Activated CD4-positive, alpha-beta T cell treated with anti-CD3 and anti-CD28 coated beads, Interleukin-2, amount 50 U/mL, for 1 hour (primary cell): ENCODE results near the gene RASA1.
"Not testable (repeated sequence)": the region's sequence is repeated elsewhere in the genome, so short reads cannot be mapped to it uniquely, and the experiment has no call there.

Source experiments
- DNase-seq: peaks from one replicate; pipeline ENCODE4 v3.0.0-alpha.2; 2020

Gene RASA1

DNA sequence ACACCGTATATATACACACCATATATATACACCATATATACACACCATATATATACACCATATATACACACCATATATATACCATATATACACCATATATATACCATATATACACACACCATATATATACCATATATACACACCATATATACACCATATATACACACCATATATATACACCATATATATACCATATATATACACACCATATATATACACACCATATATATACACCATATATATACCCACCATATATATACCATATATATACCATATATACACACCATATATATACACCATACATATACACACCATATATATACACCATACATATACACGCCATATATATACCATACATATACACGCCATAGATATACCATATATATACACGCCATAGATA lies 19.6 kb downstream of the RASA1 start:
- DNase-seq, result not testable (repeated sequence)

GRCh38 chr5:87298692-87299362 lies 31.1 kb downstream of the RASA1 start:
- no peak for DNase-seq

GRCh38 chr5:87300176-87300575 lies 32.5 kb downstream of the RASA1 start:
- no peak for DNase-seq

GRCh38 chr5:87300744-87301143 lies 33.1 kb downstream of the RASA1 start:
- DNase-seq, result no peak

GRCh38 chr5:87302061-87302460 lies 34.4 kb downstream of the RASA1 start:
- no peak for DNase-seq

DNA sequence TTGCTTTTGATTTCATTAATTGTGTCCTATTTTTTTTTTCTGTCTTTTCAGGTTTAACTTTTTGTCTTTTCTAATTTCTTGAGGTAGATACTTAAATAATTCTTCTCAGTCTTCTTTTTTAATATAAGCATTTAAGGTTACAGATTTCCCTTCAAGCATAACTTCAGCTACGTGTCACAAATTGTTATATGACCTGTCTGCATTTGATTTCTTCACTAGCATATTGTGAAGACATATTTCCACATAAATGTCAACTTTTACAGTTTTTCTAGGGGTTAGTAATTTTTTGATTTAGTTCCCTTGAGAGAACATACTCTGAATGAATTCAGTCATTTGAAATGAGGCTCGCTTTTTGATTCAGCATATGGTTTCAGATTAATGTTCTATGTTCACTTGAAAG lies 35.6 kb downstream of the RASA1 start:
- no peak for DNase-seq

- not testable (repeated sequence) for DNase-seq
These were observed 38.4 kb downstream of the RASA1 start for GRCh38 chr5:87306090-87306489.

- DNase-seq, result no peak
These were observed 40.2 kb downstream of the RASA1 start for GRCh38 chr5:87307796-87308423.

DNA sequence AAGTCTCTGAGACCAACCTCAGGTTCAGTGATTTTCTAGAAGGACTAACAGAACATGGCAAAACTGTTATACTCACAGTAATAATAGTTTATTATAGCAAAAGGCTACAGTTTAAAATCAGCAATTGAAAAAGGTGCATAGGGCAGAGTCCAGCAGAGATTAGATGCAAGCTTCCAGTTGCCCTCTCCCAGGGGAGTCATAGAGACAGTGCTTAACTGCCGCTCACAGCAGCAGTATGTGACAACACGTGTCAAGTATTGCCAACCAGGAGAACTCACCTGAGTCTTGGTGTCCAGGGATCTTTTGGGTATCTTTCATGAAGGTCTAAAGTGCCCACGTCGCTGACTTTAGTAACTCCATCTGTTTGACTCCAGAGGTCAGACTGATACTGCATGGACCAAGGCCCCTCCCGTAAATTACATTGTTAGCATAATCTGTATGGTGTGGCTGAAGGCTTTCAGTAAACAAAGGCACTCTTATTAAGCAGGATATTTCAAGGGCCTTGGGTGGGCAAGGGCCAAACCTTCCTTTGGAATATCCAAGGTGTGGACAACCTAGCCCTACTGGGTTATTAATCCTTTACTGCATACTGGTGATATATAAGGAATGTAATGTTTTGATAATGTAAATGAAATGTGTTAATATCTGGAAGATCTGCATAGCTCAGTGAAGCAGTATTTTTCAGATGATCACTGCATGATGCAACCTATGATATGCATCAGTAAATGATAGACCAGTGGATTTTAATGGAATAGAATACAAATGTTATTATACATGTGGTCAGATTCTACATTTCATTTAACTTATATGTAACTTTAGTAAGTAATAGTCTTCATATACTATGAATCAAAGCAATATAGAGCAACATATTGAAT lies 44.0 kb downstream of the RASA1 start:
- DNase-seq, result no peak

- DNase-seq, result no peak
These were observed 45.5 kb downstream of the RASA1 start for GRCh38 chr5:87313216-87313615.

DNA sequence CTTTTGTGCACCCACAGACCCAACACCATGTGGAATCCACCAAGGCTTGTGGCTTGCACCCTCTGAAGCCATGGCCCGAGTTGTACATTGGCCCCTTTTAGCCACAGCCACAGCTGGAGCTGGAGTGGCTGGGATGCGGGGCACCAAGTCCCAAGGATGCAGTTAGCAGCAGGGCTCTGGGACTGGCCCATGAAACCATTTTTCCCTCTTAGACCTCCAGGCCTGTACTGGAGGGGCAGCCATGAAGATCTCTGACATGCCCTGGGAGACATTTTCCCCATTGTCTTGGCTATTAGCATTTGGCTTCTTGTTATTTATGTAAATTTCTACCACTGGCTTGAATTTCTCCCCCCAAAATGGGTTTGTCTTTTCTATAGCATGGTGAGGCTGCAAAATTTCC lies 51.8 kb downstream of the RASA1 start:
- no peak for DNase-seq

DNA sequence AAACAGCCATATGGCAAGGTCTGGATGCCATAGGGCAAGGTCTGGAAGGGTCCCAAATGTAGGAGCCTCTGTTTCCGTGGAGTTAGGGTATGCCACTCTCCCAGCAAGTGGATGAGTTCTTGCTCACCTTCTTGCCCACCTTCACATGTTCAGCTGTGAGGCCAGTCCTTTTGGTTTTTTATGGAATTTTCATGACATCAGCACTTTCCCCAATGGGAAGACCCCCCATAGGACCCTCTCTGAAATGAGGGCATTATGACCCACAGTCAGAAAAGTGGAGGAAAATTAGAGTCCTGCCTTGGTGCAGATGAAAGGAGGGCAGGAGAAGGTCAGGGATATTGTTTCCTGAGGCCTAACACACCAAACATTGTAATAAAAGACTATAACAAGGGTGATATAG lies 53.9 kb downstream of the RASA1 start:
- no peak for DNase-seq

- no peak for DNase-seq
These were observed 54.7 kb downstream of the RASA1 start for GRCh38 chr5:87322381-87322780.

DNA sequence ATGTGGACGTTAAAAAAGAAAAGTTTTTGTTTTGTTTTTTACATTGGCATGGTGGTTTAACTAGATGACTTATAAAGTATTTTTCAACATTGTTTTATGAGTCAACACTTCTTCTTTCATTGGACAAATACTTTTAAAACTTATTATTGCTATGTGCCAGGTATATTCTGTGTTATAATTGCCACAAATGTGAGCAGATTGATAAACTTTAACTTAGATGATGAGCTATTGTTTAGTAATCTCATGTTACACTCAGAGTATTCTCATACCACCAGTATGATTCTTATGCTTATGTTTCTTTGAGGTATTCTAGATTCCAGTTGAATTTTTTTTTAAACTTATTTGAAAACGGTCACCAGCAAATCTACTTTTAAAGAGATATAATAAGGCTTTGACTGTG lies 60.3 kb downstream of the RASA1 start:
- DNase-seq, result no peak

DNA sequence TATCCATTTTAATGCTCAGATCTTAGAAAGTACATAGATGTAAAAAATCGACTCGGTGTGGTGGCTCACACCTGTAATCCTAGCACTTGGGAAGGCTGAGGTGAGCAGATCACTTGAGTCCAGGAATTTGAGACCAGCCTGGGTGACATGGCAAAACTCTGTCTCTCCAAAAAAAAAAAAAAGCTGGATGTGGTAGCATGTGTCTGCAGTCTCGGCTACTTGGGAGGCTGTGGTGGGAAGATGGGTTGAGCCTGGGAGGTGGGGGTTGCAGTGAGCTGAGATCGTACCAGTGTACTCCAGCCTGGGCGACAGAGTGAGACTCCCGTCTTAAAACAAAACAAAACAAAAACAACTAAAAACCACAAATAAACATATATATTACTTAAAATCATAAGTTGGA lies 61.4 kb downstream of the RASA1 start:
- DNase-seq, result no peak

- no peak for DNase-seq
These were observed 72.3 kb downstream of the RASA1 start for GRCh38 chr5:87339986-87340385.

- no peak for DNase-seq
These were observed 73.0 kb downstream of the RASA1 start for GRCh38 chr5:87340716-87341115.

DNA sequence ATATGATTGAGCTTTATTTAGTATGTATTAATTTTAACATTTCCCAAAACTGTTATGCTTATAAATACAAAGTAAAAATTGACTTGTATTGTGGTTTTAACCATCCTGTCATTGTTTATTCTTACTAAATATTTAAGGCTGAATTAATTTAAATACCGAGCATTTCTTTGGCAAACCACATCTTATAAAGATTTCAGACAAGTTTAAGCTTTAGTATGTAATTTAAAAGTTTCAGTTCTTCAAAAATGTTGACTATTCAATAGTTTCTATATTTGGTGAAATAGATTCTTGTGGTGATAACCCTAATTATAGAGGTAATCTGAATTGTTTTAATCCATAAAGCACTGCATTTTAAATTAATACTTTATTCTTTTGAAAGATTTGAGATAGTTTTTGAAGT lies 79.6 kb downstream of the RASA1 start:
- no peak for DNase-seq

GRCh38 chr5:87347841-87348240 lies 80.2 kb downstream of the RASA1 start:
- no peak for DNase-seq

- no peak for DNase-seq
These were observed 86.8 kb downstream of the RASA1 start for GRCh38 chr5:87354496-87354895.

- no peak for DNase-seq
These were observed 91.4 kb downstream of the RASA1 start for GRCh38 chr5:87359106-87359505.

GRCh38 chr5:87360132-87360531 lies 92.4 kb downstream of the RASA1 start:
- DNase-seq, result no peak

GRCh38 chr5:87361031-87361445 lies 93.4 kb downstream of the RASA1 start:
- no peak for DNase-seq
